ENCODE measurements around the gene IL31RA.

The IL31RA gene

DNA sequence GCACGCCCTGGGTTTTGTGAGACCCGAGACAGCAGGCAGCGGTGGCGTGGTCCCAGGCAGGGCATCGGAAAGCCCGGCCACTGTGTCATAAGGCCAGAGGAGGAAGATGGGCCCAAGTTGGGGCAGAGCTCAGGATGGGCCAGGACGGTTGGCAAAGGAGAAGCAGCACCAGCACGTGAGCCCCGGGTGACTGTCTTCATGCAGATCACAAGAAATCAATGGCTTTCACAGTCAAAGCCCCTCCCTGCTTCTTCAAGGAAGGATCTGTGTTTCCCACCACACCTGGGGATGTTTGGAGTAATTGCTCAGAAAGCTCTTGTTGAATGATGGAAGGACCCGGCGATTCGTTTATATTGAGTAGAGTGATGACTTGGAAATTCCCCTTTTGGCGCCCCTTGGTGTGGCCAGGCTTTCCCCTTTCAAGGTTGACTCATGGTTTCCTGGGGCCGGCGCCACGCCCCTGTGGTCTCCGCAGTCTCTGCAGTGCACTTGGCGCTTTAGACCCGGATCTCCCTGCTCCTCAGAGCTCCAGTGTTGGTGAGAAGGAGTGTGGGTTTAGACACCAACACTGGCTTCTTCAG, 52.1 kb downstream of the IL31RA start:
- TF ChIP-seq, protein P1, sequence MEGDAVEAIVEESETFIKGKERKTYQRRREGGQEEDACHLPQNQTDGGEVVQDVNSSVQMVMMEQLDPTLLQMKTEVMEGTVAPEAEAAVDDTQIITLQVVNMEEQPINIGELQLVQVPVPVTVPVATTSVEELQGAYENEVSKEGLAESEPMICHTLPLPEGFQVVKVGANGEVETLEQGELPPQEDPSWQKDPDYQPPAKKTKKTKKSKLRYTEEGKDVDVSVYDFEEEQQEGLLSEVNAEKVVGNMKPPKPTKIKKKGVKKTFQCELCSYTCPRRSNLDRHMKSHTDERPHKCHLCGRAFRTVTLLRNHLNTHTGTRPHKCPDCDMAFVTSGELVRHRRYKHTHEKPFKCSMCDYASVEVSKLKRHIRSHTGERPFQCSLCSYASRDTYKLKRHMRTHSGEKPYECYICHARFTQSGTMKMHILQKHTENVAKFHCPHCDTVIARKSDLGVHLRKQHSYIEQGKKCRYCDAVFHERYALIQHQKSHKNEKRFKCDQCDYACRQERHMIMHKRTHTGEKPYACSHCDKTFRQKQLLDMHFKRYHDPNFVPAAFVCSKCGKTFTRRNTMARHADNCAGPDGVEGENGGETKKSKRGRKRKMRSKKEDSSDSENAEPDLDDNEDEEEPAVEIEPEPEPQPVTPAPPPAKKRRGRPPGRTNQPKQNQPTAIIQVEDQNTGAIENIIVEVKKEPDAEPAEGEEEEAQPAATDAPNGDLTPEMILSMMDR (IDR thresholded peaks at IDR 0.05; ENCODE audit: low read depth, low read length) = no peak
- peak; percentile 24 to 54 for DNase-seq (ENCODE audit: low read depth in 2 of 2)
- no peak overlapping the region for H3K4me3 ChIP-seq (replicated peaks in 1 of 2; ENCODE audit: low read depth in 2 of 2, low read length in 2 of 2)

DNA sequence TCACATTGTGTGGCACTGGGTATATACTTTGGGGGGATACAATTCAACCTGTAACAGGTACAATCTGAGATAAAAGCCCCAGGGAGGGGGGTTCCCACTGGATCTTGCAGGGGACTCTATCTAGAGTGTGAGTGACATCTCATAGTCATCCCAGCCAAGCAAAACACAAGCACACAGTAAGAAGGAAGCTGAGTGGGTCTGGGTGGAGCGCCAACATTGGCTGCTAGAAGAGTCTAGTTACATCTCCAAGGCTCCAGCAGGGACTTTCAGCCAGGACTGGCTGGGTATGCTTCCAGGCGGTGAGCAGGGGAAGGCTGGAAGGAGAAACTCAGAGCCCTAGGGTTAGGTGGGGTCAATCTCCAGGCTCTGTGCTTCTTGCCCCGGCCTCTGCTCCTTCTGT, 53.0 kb downstream of the IL31RA start:
- peak; percentile 48 to 65 for DNase-seq (ENCODE audit: low read depth in 2 of 2)
- TF ChIP-seq, protein P1 (IDR thresholded peaks at IDR 0.05; ENCODE audit: low read depth, low read length) = no peak

DNA sequence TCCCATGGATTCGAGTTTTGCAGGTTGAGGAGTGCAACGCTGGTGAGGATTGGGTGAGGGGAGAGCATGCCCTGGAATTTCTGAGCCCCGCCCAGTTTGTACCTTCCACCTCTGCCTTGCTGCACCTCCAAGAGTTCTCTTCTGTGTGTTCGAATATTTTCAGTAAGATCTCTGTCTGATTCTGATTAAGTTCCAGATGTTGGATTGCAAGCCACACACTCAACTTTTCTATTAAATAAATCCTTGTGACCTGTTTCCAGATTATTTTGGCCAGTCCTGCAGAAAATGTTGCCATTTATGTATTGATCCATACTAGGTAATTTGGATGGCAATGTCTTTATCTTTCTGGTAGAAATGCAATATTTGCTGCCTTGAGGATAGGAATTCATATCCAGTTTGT, 54.1 kb downstream of the IL31RA start:
- no peak for DNase-seq (ENCODE audit: low read depth in 2 of 2)
- H3K4me3 ChIP-seq (replicated peaks in 1 of 2; ENCODE audit: low read depth in 2 of 2, low read length in 2 of 2) = no peak overlapping the region
- TF ChIP-seq, protein P1 (IDR thresholded peaks at IDR 0.05; ENCODE audit: low read depth, low read length) = no peak

More for the DNA sequence above, 53.0 kb downstream of the IL31RA start:
- no peak overlapping the region for H3K4me3 ChIP-seq (replicated peaks in 1 of 2; ENCODE audit: low read depth in 2 of 2, low read length in 2 of 2)

DNA sequence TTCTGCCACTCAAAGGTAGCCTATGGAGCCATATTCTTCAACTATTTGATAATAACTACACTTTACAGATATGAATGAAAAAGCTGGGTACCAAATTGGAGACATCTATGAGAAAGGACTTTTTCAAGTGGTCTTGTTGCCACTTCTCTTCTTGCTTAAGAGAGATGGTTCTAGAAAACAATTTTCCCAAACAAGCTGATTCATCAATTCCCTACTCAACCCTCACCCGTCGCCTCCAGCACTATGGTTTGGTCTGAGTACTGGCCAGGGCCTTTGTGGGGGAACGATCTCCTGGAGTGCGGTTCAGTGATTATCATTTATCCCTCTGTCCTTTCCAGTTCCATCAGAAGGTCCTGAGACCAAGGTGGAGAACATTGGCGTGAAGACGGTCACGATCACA, 56.8 kb downstream of the IL31RA start:
- TF ChIP-seq, protein P1 (IDR thresholded peaks at IDR 0.05; ENCODE audit: low read depth, low read length) = no peak
- H3K4me3 ChIP-seq (replicated peaks in 1 of 2; ENCODE audit: low read depth in 2 of 2, low read length in 2 of 2) = no peak overlapping the region
- DNase-seq (ENCODE audit: low read depth in 2 of 2) = no peak

DNA sequence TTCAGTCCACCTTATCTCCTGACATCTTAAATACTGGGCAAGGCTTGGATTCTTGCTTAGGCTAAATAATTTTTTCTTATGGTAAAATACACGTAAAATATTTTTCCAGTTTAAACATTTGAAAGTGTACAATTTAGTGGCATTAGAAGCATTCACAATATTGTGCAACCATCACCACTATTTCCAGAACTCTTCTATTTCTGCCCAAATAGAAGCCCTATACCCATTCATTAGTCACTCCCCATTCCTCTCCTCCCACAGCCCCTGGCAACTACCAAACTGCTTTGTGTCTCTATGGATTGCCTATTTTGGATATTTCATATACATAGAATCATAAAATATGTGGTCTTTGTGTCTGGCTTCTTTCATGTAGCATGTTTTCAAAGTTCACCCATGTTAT, 57.6 kb downstream of the IL31RA start:
- DNase-seq (ENCODE audit: low read depth in 2 of 2) = no peak
- no peak overlapping the region for H3K4me3 ChIP-seq (replicated peaks in 1 of 2; ENCODE audit: low read depth in 2 of 2, low read length in 2 of 2)
- TF ChIP-seq, protein P1 (IDR thresholded peaks at IDR 0.05; ENCODE audit: low read depth, low read length) = no peak

DNA sequence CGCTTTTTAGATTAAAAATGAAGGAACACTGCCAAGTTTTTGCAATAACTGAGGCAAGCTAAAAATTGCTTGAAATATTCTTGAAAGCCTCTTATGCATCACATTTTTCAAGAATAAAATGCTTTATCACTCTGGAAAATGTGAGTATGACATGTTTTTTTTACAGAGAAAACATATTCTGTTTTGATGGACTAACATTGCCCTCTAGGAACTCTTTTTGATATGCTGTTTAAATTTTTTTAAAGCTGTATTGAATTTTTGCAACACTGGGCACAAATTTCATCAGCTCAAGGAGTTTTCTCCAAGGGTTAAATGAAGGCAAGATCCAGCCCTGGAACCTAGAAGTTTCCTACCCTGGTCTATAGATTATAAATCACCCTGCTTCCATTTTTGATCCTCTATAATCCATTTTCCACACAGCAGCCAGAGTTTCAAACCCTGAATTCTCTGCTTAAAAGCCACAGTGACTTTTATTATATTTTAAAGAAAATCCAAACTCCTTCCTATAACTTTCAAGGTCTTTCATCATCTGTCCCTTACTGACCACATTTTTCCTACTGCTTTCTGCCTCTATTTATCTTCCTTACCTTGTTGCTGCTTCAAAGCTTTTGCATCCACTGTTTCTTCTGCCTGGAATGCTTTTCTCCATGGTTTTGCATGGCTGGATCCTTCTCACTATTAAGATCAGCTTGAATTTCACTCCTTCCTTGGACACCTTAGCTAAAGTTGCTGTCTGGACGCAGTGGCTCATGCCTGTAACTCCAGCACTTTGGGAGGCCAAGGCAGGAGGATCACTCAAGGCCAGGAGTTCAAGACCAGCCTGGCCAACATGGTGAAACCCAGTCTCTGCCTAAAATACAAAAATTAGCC, 60.9 kb downstream of the IL31RA start:
- TF ChIP-seq, protein P1 (IDR thresholded peaks at IDR 0.05; ENCODE audit: low read depth, low read length) = no peak
- DNase-seq (ENCODE audit: low read depth in 2 of 2) = peak; percentile 57 to 62

More for the DNA sequence above, 60.9 kb downstream of the IL31RA start:
- no peak overlapping the region for H3K4me3 ChIP-seq (replicated peaks in 1 of 2; ENCODE audit: low read depth in 2 of 2, low read length in 2 of 2)
